Measurements from ENCODE around the gene IL11. TPM values are rescaled to one million over a fixed set of nuclear protein-coding genes. Genes with fewer than 3 reads are reported as not detected.
A peak's percentile ranks its signal among the peaks of the same experiment; 100 is the strongest.

The IL11 gene
- total and polyA plus RNA-seq, 2 of the 13 experiments (the other 11 are each of a cell fraction or from before 2014, with no cell fraction given) = 2.5 to 2.9 TPM

DNA sequence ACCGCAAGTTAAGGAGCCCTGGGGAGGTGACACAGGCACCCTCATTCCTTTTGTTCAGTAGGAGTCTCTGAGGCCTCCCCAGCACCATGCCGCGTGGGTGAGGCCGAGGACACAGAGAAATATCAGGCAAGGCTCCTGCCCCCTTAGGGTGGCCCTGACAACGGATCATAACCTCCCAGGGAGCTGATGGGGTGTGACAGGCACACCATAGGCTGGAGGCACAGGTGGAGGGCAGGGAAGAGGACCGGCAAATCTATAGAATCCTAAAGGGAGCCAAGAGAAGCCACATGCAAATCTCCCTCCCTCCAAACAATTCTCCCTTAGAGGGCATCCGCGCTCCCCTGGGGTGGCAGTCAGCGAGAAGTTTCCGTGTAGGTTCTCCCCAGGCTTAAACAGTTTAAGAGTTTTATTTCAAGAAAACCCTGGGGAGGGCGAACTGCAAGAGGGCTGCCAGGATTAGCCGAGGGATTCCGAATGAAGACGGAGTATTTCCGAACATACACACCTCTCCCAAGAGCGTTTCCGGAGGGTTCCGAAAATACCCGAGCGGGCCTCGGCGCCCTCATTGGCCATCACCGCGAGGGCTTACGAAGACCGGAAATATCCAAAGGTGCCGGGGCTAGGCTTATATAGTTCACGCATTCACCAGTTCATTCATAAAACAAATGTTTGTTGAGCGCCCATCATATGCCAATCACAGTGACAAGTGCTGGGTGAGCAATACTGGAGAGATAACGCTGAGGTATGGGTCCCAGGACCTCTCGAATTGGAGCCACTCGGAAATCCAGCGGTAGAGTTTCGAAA is 14.9 kb upstream of the IL11 start (continued):
- TF ChIP-seq, protein P1, sequence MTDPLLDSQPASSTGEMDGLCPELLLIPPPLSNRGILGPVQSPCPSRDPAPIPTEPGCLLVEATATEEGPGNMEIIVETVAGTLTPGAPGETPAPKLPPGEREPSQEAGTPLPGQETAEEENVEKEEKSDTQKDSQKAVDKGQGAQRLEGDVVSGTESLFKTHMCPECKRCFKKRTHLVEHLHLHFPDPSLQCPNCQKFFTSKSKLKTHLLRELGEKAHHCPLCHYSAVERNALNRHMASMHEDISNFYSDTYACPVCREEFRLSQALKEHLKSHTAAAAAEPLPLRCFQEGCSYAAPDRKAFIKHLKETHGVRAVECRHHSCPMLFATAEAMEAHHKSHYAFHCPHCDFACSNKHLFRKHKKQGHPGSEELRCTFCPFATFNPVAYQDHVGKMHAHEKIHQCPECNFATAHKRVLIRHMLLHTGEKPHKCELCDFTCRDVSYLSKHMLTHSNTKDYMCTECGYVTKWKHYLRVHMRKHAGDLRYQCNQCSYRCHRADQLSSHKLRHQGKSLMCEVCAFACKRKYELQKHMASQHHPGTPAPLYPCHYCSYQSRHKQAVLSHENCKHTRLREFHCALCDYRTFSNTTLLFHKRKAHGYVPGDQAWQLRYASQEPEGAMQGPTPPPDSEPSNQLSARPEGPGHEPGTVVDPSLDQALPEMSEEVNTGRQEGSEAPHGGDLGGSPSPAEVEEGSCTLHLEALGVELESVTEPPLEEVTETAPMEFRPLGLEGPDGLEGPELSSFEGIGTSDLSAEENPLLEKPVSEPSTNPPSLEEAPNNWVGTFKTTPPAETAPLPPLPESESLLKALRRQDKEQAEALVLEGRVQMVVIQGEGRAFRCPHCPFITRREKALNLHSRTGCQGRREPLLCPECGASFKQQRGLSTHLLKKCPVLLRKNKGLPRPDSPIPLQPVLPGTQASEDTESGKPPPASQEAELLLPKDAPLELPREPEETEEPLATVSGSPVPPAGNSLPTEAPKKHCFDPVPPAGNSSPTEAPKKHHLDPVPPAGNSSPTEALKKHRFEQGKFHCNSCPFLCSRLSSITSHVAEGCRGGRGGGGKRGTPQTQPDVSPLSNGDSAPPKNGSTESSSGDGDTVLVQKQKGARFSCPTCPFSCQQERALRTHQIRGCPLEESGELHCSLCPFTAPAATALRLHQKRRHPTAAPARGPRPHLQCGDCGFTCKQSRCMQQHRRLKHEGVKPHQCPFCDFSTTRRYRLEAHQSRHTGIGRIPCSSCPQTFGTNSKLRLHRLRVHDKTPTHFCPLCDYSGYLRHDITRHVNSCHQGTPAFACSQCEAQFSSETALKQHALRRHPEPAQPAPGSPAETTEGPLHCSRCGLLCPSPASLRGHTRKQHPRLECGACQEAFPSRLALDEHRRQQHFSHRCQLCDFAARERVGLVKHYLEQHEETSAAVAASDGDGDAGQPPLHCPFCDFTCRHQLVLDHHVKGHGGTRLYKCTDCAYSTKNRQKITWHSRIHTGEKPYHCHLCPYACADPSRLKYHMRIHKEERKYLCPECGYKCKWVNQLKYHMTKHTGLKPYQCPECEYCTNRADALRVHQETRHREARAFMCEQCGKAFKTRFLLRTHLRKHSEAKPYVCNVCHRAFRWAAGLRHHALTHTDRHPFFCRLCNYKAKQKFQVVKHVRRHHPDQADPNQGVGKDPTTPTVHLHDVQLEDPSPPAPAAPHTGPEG (CRISPR knock-in tag; IDR thresholded peaks at IDR 0.05) = no peak
- TF ChIP-seq, protein P2, sequence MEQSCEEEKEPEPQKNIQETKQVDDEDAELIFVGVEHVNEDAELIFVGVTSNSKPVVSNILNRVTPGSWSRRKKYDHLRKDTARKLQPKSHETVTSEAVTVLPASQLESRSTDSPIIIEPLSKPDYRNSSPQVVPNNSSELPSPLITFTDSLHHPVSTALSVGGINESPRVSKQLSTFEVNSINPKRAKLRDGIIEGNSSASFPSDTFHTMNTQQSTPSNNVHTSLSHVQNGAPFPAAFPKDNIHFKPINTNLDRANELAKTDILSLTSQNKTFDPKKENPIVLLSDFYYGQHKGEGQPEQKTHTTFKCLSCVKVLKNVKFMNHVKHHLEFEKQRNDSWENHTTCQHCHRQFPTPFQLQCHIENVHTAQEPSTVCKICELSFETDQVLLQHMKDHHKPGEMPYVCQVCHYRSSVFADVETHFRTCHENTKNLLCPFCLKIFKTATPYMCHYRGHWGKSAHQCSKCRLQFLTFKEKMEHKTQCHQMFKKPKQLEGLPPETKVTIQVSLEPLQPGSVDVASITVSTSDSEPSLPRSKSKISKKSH (CRISPR knock-in tag; IDR thresholded peaks at IDR 0.05; ENCODE audit: borderline replicate concordance) = no peak
- peak; percentile 68; the same call in 1 of the 2 replicates for TF ChIP-seq MYC (CRISPR knock-in tag; IDR thresholded peaks at IDR 0.05; ENCODE audit: borderline replicate concordance)
- TF ChIP-seq FOXP1 (IDR thresholded peaks at IDR 0.05) = no peak
- TF ChIP-seq FOXP1 (CRISPR knock-in tag; IDR thresholded peaks at IDR 0.05) = no peak
- TF ChIP-seq TOPORS (CRISPR knock-in tag; IDR thresholded peaks at IDR 0.05) = peak; percentile 52
- 0 out of 2 replicates have a peak, but pooled peaks have one; percentile 13 for TF ChIP-seq HOXA5 (CRISPR knock-in tag; IDR thresholded peaks at IDR 0.05)
- TF ChIP-seq ZNF430 (CRISPR knock-in tag; IDR thresholded peaks at IDR 0.05) = peak; percentile 73
- TF ChIP-seq HDAC1 (CRISPR knock-in tag; IDR thresholded peaks at IDR 0.05) = no peak
- TF ChIP-seq TEAD2 (CRISPR knock-in tag; IDR thresholded peaks at IDR 0.05) = no peak
- no peak for TF ChIP-seq XRCC5 (optimal IDR thresholded peaks at IDR 0.05; ENCODE audit: low read length)
- TF ChIP-seq CCDC6 (CRISPR knock-in tag; IDR thresholded peaks at IDR 0.05) = no peak
- no peak; the same call in 1 of the 2 replicates for TF ChIP-seq SALL1 (CRISPR knock-in tag; IDR thresholded peaks at IDR 0.05)
- peak; percentile 41; the same call in 1 of the 2 replicates for TF ChIP-seq PHF20 (CRISPR knock-in tag; IDR thresholded peaks at IDR 0.05)
- peak; percentile 68; the same call in 1 of the 2 replicates for TF ChIP-seq ZNF501 (CRISPR knock-in tag; IDR thresholded peaks at IDR 0.05)
- TF ChIP-seq, protein P3, sequence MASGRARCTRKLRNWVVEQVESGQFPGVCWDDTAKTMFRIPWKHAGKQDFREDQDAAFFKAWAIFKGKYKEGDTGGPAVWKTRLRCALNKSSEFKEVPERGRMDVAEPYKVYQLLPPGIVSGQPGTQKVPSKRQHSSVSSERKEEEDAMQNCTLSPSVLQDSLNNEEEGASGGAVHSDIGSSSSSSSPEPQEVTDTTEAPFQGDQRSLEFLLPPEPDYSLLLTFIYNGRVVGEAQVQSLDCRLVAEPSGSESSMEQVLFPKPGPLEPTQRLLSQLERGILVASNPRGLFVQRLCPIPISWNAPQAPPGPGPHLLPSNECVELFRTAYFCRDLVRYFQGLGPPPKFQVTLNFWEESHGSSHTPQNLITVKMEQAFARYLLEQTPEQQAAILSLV (CRISPR knock-in tag; IDR thresholded peaks at IDR 0.05; ENCODE audit: borderline replicate concordance) = no peak
- no peak for TF ChIP-seq ZNF772 (CRISPR knock-in tag; IDR thresholded peaks at IDR 0.05)
- TF ChIP-seq, protein P4, sequence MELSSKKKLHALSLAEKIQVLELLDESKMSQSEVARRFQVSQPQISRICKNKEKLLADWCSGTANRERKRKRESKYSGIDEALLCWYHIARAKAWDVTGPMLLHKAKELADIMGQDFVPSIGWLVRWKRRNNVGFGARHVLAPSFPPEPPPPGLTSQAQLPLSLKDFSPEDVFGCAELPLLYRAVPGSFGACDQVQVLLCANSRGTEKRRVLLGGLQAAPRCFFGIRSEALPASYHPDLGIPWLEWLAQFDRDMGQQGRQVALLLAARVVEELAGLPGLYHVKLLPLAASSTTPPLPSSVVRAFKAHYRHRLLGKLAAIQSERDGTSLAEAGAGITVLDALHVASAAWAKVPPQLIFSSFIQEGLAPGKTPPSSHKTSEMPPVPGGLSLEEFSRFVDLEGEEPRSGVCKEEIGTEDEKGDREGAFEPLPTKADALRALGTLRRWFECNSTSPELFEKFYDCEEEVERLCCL (CRISPR knock-in tag; IDR thresholded peaks at IDR 0.05; ENCODE audit: borderline replicate concordance) = no peak
- no peak for TF ChIP-seq TOE1 (CRISPR knock-in tag; IDR thresholded peaks at IDR 0.05)
- TF ChIP-seq SNAPC2 (CRISPR knock-in tag; IDR thresholded peaks at IDR 0.05) = 0 out of 2 replicates have a peak, but pooled peaks have one; percentile 39
- TF ChIP-seq KDM5B (CRISPR knock-in tag; IDR thresholded peaks at IDR 0.05; ENCODE audit: borderline replicate concordance) = 0 out of 2 replicates have a peak, but pooled peaks have one; percentile 38
